Tibial artery (tissue), 4 donors: Measurements from ENCODE around the gene PLSCR5.

Experiments
- DNase-seq, 2 donors: peaks; one replicate each; pipeline ENCODE4 v3.0.0-alpha.2; 2019
- H3K27ac ChIP-seq, 2 donors: fragments of 200-600 bp; sonication (generic) in 1 of 2; 1 replicate in 1 of 2; 2 replicates in 1 of 2; pipeline ENCODE4 v1.5.1; 2018 to 2019; ENCODE audit warnings: mild to moderate bottlenecking in 1 of 2
- H3K27me3 ChIP-seq, 2 donors: fragments of 200-600 bp; sonication (generic) in 1 of 2; one replicate each; pipeline versions ENCODE4 v1.5.1 to v1.6.0; 2016 to 2019
- H3K36me3 ChIP-seq, 3 donors: fragments of 200-600 bp; sonication (generic) in 2 of 3; one replicate each; pipeline ENCODE4 v1.5.1; 2016 to 2019; ENCODE audit warnings: mild to moderate bottlenecking in 2 of 3
- H3K4me1 ChIP-seq, 4 donors: fragments of 200-600 bp; sonication (generic) in 2 of 4; 1 replicate in 3 of 4; 2 replicates in 1 of 4; pipeline ENCODE4 v1.5.1; 2016 to 2019
- H3K4me3 ChIP-seq, 2 donors: fragments of 200-600 bp; sonication (generic) in 1 of 2; 1 replicate in 1 of 2; 2 replicates in 1 of 2; pipeline ENCODE4 v1.5.1; 2018 to 2019; ENCODE audit warnings: mild to moderate bottlenecking in 2 of 2
- H3K9me3 ChIP-seq, 3 donors: fragments of 200-600 bp; sonication (generic) in 1 of 3; one replicate each; pipeline ENCODE4 v1.5.1; 2016 to 2019
- CTCF ChIP-seq, 2 experiments: fragments of 200-600 bp in 1 of 2; fragments of 450-650 bp in 1 of 2; IDR thresholded peaks; one replicate each; pipeline ENCODE4 v1.5.1; 2017 to 2019; ENCODE audit warnings: antibody characterized with exemption in 2 of 2, mild to moderate bottlenecking in 1 of 2, moderate library complexity in 1 of 2
- intact Hi-C: fragments of 100-400 bp; cut with DNase I; formaldehyde crosslinking; loops from one replicate; pipeline ENCODE4 v1.15.0; 2023; ENCODE audit warnings: low total_unique reads

Gene PLSCR5

GRCh38 chr3:146589899-146590508 lies 15.1 kb downstream of the PLSCR5 start:
- Histone ChIP-seq H3K9me3 (no peaks in the 10 kb centered on the region), H3K27me3 (no peaks in the 10 kb centered on the region), H3K4me1 (no peaks in the 10 kb centered on the region), H3K4me3 (no peak overlapping the region), H3K27ac (no peak overlapping the region), H3K36me3 (no peaks in the 10 kb centered on the region)
- intact Hi-C loops, result no loop called here
- peak; percentile 36 for TF ChIP-seq CTCF (IDR thresholded peaks at IDR 0.05)
- DNase-seq, result no peak

GRCh38 chr3:146585156-146585555 lies 20.0 kb downstream of the PLSCR5 start:
- no peak for TF ChIP-seq CTCF (IDR thresholded peaks at IDR 0.05)
- no peak overlapping the region for H3K4me3 ChIP-seq
- H3K36me3 ChIP-seq, result no peaks in the 10 kb centered on the region
- intact Hi-C loops, result no loop called here
- H3K27me3 ChIP-seq, result no peaks in the 10 kb centered on the region
- no peaks in the 10 kb centered on the region for H3K4me1 ChIP-seq
- peaks cover 0 to 3% (median 0%) of the 10 kb centered on the region in 3 donors for H3K9me3 ChIP-seq
- no peak for DNase-seq
- H3K27ac ChIP-seq, result no peak overlapping the region

- no peak overlapping the region for H3K4me3 ChIP-seq
- no peaks in the 10 kb centered on the region for H3K27me3 ChIP-seq
- no peak for DNase-seq
- no peak overlapping the region for H3K27ac ChIP-seq
- no peak for TF ChIP-seq CTCF (IDR thresholded peaks at IDR 0.05)
- no peaks in the 10 kb centered on the region for H3K4me1 ChIP-seq
- intact Hi-C loops, result no loop called here
- no peaks in the 10 kb centered on the region for H3K36me3 ChIP-seq
- peaks cover 0 to 3% (median 0%) of the 10 kb centered on the region in 3 donors for H3K9me3 ChIP-seq
Observed at GRCh38 chr3:146581951-146582467, 23.1 kb downstream of the PLSCR5 start.

- intact Hi-C loops, result no loop called here
- TF ChIP-seq CTCF (IDR thresholded peaks at IDR 0.05), result no peak
- H3K4me1 ChIP-seq, result no peaks in the 10 kb centered on the region
Observed at GRCh38 chr3:146581080-146581601, 24.0 kb downstream of the PLSCR5 start.

GRCh38 chr3:146577662-146578061 lies 27.5 kb downstream of the PLSCR5 start:
- H3K36me3 ChIP-seq, result no peaks in the 10 kb centered on the region
- H3K4me3 ChIP-seq, result no peak overlapping the region
- H3K27me3 ChIP-seq, result no peaks in the 10 kb centered on the region
- no peak overlapping the region for H3K27ac ChIP-seq
- peak; percentile 26 to 47 for TF ChIP-seq CTCF (IDR thresholded peaks at IDR 0.05)
- intact Hi-C loops, result no loop called here
- no peaks in the 10 kb centered on the region for H3K4me1 ChIP-seq
- peak in 1 of 2 donors; percentile 22 for DNase-seq
- H3K9me3 ChIP-seq, result no peaks in the 10 kb centered on the region

More at GRCh38 chr3:146581080-146581601, 24.0 kb downstream of the PLSCR5 start:
- no peak overlapping the region for H3K27ac ChIP-seq
- H3K4me3 ChIP-seq, result no peak overlapping the region
- H3K9me3 ChIP-seq, result peaks cover 0 to 3% (median 0%) of the 10 kb centered on the region in 3 donors
- no peak for DNase-seq
- H3K27me3 ChIP-seq, result no peaks in the 10 kb centered on the region
- H3K36me3 ChIP-seq, result no peaks in the 10 kb centered on the region
